H9 (cell line): Measurements from ENCODE around the gene RPS27L. TPM values are rescaled to one million over a fixed set of nuclear protein-coding genes. Genes with fewer than 3 reads are reported as not detected.
A peak's percentile ranks its signal among the peaks of the same experiment; 100 is the strongest.

Source experiments
- DNase-seq: peaks from one replicate; pipeline ENCODE4 v3.0.0-alpha.2; 2017
- H2AFZ ChIP-seq: one replicate; pipeline ENCODE4 v1.6.1; 2013; ENCODE audit warnings: mild to moderate bottlenecking, low read length, control low read depth, moderate library complexity
- H2AK5ac ChIP-seq: 2 replicates; pipeline ENCODE4 v1.6.1; 2013; ENCODE audit warnings: low read length, control low read depth, mixed read lengths; ENCODE audit not compliant: insufficient read length
- H2BK120ac ChIP-seq: one replicate; pipeline ENCODE4 v1.6.1; 2013; ENCODE audit warnings: low read depth, mild to moderate bottlenecking, low read length, control low read depth, inconsistent platforms; ENCODE audit not compliant: poor library complexity, severe bottlenecking
- H2BK12ac ChIP-seq: 2 replicates; pipeline ENCODE4 v1.6.1; 2013; ENCODE audit warnings: low read length, control low read depth, mixed read lengths, low read depth; ENCODE audit not compliant: insufficient read length
- H2BK15ac ChIP-seq: 2 replicates; pipeline ENCODE4 v1.6.1; 2013; ENCODE audit warnings: low read depth, low read length, control low read depth
- H2BK20ac ChIP-seq: one replicate; pipeline ENCODE4 v1.6.1; 2013; ENCODE audit warnings: low read depth, mild to moderate bottlenecking, low read length, control low read depth, inconsistent platforms; ENCODE audit not compliant: poor library complexity, severe bottlenecking
- H2BK5ac ChIP-seq: 2 replicates; pipeline ENCODE4 v1.6.1; 2013; ENCODE audit warnings: low read length, control low read depth, mixed read lengths; ENCODE audit not compliant: insufficient read length
- H3K14ac ChIP-seq: 2 replicates; pipeline ENCODE4 v1.6.1; 2013; ENCODE audit warnings: low read length, control low read depth; ENCODE audit not compliant: insufficient read depth
- H3K18ac ChIP-seq: 2 replicates; pipeline ENCODE4 v1.6.1; 2013; ENCODE audit warnings: low read depth, mild to moderate bottlenecking, mixed read lengths, low read length, control low read depth; ENCODE audit not compliant: insufficient read length
- H3K23ac ChIP-seq: 2 replicates; pipeline ENCODE4 v1.6.1; 2013; ENCODE audit warnings: low read length, control low read depth, mixed read lengths, low read depth; ENCODE audit not compliant: insufficient read length
- H3K23me2 ChIP-seq: 2 replicates; pipeline ENCODE4 v1.6.1; 2013; ENCODE audit warnings: low read depth, mild to moderate bottlenecking, mixed read lengths, low read length, control low read depth; ENCODE audit not compliant: insufficient read length, poor library complexity, severe bottlenecking
- H3K27ac ChIP-seq: 2 replicates; pipeline ENCODE4 v1.5.1; 2013; ENCODE audit warnings: low read length, control low read depth, mixed read lengths, low read depth; ENCODE audit not compliant: insufficient read length
- H3K27me3 ChIP-seq: 2 replicates; pipeline ENCODE4 v1.6.1; 2013; ENCODE audit warnings: low read length, control low read depth, inconsistent platforms; ENCODE audit not compliant: insufficient read depth
- H3K4ac ChIP-seq: 2 replicates; pipeline ENCODE4 v1.6.1; 2013; ENCODE audit warnings: low read depth, mild to moderate bottlenecking, control low read depth, inconsistent platforms, low read length, moderate library complexity
- H3K4me1 ChIP-seq: 2 replicates; pipeline ENCODE4 v1.6.1; 2013; ENCODE audit warnings: low read length, control low read depth, inconsistent platforms; ENCODE audit not compliant: insufficient read depth
- H3K4me2 ChIP-seq: 2 replicates; pipeline ENCODE4 v1.6.1; 2013; ENCODE audit warnings: low read length, control low read depth, mixed read lengths; ENCODE audit not compliant: insufficient read length, insufficient read depth
- H3K56ac ChIP-seq: 2 replicates; pipeline ENCODE4 v1.6.1; 2013; ENCODE audit warnings: low read depth, mild to moderate bottlenecking, mixed read lengths, low read length, control low read depth; ENCODE audit not compliant: insufficient read length
- H3K79me1 ChIP-seq: 2 replicates; pipeline ENCODE4 v1.6.1; 2013; ENCODE audit warnings: low read depth, mild to moderate bottlenecking, moderate library complexity, low read length, control low read depth, inconsistent platforms; ENCODE audit not compliant: insufficient read depth, poor library complexity, severe bottlenecking
- H3K79me2 ChIP-seq: 2 replicates; pipeline ENCODE4 v1.6.1; 2013; ENCODE audit warnings: low read length, control low read depth, inconsistent platforms; ENCODE audit not compliant: insufficient read depth
- H3K9ac ChIP-seq: 2 replicates; pipeline ENCODE4 v1.6.1; 2013; ENCODE audit warnings: low read length, control low read depth, mixed read lengths; ENCODE audit not compliant: insufficient read length; ENCODE audit errors: extremely low read depth
- H3K9me3 ChIP-seq: one replicate; pipeline ENCODE4 v1.6.1; 2013; ENCODE audit warnings: low read depth, low read length, inconsistent platforms; ENCODE audit not compliant: control insufficient read depth
- H3T11ph ChIP-seq: one replicate; pipeline ENCODE4 v1.6.1; 2013; ENCODE audit warnings: mild to moderate bottlenecking, low read length, control low read depth, inconsistent platforms
- H4K20me1 ChIP-seq: one replicate; pipeline ENCODE4 v1.6.1; 2013; ENCODE audit not compliant: control insufficient read depth, insufficient read length, insufficient read depth
- H4K5ac ChIP-seq: 2 replicates; pipeline ENCODE4 v1.6.1; 2013; ENCODE audit warnings: low read depth, mild to moderate bottlenecking, mixed read lengths, low read length, control low read depth; ENCODE audit not compliant: insufficient read length
- H4K8ac ChIP-seq: replicated peaks from 2 replicates; pipeline ENCODE4 v1.6.1; 2013; ENCODE audit warnings: low read length, control low read depth, mixed read lengths, low read depth; ENCODE audit not compliant: insufficient read length
- H4K91ac ChIP-seq: 2 replicates; pipeline ENCODE4 v1.6.1; 2013; ENCODE audit warnings: low read depth, mild to moderate bottlenecking, moderate library complexity, mixed read lengths, low read length, control low read depth; ENCODE audit not compliant: insufficient read length
- H3K27ac Mint-ChIP-seq, 3 experiments: 2 replicates in 2 of 3; 3 replicates in 1 of 3; pipeline ENCODE4 v1.8.0; 2020 to 2021; ENCODE audit warnings: mixed read lengths in 3 of 3, mild to moderate bottlenecking in 1 of 3, moderate library complexity in 1 of 3
- H3K27me3 Mint-ChIP-seq: 2 replicates; pipeline ENCODE4 v1.8.0; 2021; ENCODE audit warnings: low read depth, mild to moderate bottlenecking, moderate library complexity, mixed read lengths
- H3K36me3 Mint-ChIP-seq, 3 experiments: 2 replicates in 2 of 3; 3 replicates in 1 of 3; pipeline ENCODE4 v1.8.0; 2020 to 2021; ENCODE audit warnings: low read depth in 3 of 3, mixed read lengths in 3 of 3; ENCODE audit not compliant: insufficient read depth in 1 of 3
- H3K4me1 Mint-ChIP-seq, 2 experiments: 2 replicates each; pipeline ENCODE4 v1.8.0; 2020; ENCODE audit warnings: mixed read lengths in 2 of 2
- H3K4me3 Mint-ChIP-seq, 2 experiments: 2 replicates in 1 of 2; 3 replicates in 1 of 2; pipeline ENCODE4 v1.8.0; 2020 to 2021; ENCODE audit warnings: mild to moderate bottlenecking in 2 of 2, mixed read lengths in 2 of 2, moderate library complexity in 1 of 2
- H3K9me3 Mint-ChIP-seq, 2 experiments: 2 replicates in 1 of 2; 3 replicates in 1 of 2; pipeline ENCODE4 v1.8.0; 2020; ENCODE audit warnings: mild to moderate bottlenecking in 2 of 2, mixed read lengths in 2 of 2, moderate library complexity in 1 of 2
- WGBS: extraction: QIAGEN DNeasy Blood & Tissue Kit; methylation state at CpG from one replicate; pipeline ENCODE4 v1.1.7; 2013; ENCODE audit warnings: missing lambda C conversion rate, low lambda C conversion rate, mixed read lengths; ENCODE audit not compliant: insufficient read length; ENCODE audit errors: extremely low coverage; 5-methylcytosine and 5-hydroxymethylcytosine counted together
- total RNA-seq: library from RNA; stranded (reverse); gene quantifications from 2 replicates; pipeline ENCODE4 v1.2.1, GENCODE V29; 2021
- TF ChIP-seq, protein P1 (sequence below): fragments of 200-600 bp; sonication (generic); conservative IDR thresholded peaks from 3 replicates; pipeline ENCODE4 v1.8.0; 2021; ENCODE audit warnings: antibody characterized with exemption, mild to moderate bottlenecking

RPS27L gene
- total RNA-seq, 1 experiment from 2014 or later, result 180 TPM

DNA sequence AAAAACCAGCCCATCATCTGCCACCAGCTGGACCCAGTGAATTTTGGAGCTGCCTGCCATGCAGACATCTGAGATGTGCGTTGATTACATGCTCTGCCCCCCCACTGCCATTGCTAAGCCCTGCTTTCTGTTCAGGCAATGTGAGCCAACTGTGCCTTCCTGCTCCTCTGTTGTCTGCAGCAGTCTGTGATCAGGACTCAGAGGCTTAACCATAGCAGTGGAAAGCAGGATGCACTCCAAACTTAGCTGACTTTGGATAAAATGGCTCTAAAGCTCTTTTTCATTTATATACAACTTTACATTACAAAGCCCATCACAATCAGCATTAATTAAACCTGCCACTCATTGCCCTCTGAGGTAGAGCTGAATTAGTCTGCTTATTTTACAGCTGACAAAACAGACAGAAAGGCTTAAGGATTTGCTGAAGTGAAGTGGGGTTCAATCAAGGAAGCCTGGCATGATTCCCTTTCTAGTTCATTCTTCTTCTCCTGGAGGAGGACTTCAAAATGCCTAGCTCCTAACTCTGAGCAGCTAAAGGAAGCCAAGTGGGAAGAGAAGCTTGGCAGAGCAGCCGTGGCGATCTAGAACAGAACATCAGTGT, 15.7 kb upstream of the RPS27L start:
- Histone ChIP-seq H3K18ac (no peak overlapping the region), H3K9me3 (no peaks in the 10 kb centered on the region), H2AK5ac (no peak overlapping the region), H3T11ph (no peak overlapping the region), H3K27me3 (no peaks in the 10 kb centered on the region), H4K8ac (no peak overlapping the region), H3K79me1 (no peaks in the 10 kb centered on the region), H2BK120ac (no peak overlapping the region), H2BK12ac (no peak overlapping the region), H3K4me2 (no peak overlapping the region), H4K20me1 (no peaks in the 10 kb centered on the region), H3K4me1 (no peaks in the 10 kb centered on the region), H3K14ac (no peak overlapping the region), H4K5ac (no peak overlapping the region), H3K4ac (no peak overlapping the region), H2BK20ac (no peak overlapping the region), H4K91ac (no peak overlapping the region), H2BK15ac (no peak overlapping the region), H2BK5ac (no peak overlapping the region), H3K27ac (no peak overlapping the region), H3K9ac (no peak overlapping the region), H3K79me2 (no peaks in the 10 kb centered on the region), H2AFZ (no peak overlapping the region), H3K23ac (no peak overlapping the region), H3K23me2 (no peaks in the 10 kb centered on the region), H3K56ac (no peak overlapping the region)
- Mint-ChIP-seq H3K4me3 (no peak overlapping the region), H3K9me3 (no peaks in the 10 kb centered on the region), H3K27me3 (no peaks in the 10 kb centered on the region; the same call in 1 of the 2 replicates), H3K36me3 (no peaks in the 10 kb centered on the region), H3K4me1 (peaks cover 6 to 15% of the 10 kb centered on the region in 2 experiments), H3K27ac (peak overlapping the region in 1 of 3 experiments; percentile 71; a peak in 2 of 7 replicates)
- WGBS, result no CpG with 5 or more reads among the region's 3 CpGs
- no peak for DNase-seq
- TF ChIP-seq, protein P1, sequence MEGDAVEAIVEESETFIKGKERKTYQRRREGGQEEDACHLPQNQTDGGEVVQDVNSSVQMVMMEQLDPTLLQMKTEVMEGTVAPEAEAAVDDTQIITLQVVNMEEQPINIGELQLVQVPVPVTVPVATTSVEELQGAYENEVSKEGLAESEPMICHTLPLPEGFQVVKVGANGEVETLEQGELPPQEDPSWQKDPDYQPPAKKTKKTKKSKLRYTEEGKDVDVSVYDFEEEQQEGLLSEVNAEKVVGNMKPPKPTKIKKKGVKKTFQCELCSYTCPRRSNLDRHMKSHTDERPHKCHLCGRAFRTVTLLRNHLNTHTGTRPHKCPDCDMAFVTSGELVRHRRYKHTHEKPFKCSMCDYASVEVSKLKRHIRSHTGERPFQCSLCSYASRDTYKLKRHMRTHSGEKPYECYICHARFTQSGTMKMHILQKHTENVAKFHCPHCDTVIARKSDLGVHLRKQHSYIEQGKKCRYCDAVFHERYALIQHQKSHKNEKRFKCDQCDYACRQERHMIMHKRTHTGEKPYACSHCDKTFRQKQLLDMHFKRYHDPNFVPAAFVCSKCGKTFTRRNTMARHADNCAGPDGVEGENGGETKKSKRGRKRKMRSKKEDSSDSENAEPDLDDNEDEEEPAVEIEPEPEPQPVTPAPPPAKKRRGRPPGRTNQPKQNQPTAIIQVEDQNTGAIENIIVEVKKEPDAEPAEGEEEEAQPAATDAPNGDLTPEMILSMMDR, result no peak
